GM21526 (cell line): ENCODE data around the gene RFNG.

Experiments used
- ATAC-seq: cut with Tn5 transposase; IDR thresholded peaks from one replicate; pipeline ENCODE4 v1.9.1; 2021; ENCODE audit warnings: moderate library complexity; ENCODE audit not compliant: unreplicated experiment, low FRiP score

Gene RFNG

DNA sequence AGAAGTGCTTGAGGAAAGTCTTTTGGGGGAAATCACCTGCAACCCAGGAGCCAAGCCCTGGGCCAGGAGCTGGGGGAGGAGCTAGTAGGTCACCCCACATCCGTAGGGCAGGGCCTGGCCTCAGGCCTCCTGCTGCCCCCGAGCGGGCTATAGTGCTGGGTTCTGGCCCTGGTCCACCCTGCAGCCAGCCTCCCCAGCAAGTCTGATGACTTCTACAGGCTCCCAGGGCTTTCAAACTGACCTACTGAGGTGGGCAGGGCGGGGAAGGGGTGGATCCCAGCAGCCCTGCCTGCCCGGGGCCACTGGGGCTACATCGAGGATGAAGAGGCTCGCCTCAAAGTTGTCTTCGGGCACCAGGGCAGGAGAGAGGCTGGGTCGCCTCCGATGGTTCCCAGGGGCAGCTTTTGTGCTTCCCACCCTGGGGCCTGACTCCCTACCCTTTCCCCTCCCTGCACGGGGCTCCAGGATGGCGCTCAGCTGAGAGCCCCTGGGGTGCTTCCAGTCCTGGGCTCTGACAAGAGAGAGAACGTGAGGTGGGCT lies 33.9 kb downstream of the RFNG start:
- no peak for ATAC-seq

DNA sequence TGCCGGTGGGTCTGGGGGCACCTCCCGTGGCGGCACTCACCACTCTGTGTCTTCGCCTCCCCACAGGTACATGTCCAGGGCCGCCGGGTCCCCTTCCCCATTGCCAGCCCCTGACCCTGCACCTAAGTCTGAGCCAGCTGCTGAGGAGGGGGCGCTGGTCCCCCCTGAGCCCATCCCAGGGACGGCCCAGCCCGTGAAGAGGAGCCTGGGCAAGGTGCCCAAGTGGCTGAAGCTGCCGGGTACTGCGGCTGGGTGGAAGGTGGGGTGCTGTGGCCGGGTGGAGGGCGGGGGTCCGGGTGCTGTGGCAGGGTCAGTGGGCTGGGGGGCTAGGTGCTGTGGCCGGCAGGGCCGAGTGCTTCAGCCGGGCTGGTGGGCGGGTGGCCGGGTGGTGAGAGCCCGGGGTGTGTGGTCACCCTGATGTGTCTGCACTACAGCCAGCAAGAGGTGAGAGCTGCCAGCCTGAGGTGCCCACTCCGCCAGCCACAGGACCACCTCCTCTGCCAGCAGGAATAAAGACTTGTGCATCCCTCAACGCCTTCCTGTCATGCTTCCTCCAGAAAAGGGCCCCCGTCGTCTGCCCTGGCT lies 34.6 kb downstream of the RFNG start:
- no peak for ATAC-seq

GRCh38 chr17:82016061-82016874 lies 35.3 kb downstream of the RFNG start:
- no peak for ATAC-seq

- ATAC-seq, result no peak
Measured at GRCh38 chr17:82015311-82015971, 36.2 kb downstream of the RFNG start.

DNA sequence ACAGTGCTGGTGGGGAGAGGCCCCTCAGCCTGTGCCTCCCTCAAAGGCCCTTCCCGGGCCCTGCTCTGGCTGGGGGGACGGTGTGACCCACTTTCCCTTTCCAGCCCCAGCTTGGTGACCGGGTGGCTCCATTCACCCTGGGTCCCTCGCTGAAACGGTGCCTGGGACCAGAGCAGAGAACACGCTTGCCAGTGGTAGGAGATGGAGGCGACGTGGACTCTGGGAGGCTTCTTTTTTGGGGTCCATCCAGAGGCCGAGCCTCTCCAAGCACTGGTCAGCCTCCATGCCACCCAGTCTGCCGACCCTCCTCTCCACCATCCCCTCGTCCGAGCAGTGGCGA lies 36.7 kb downstream of the RFNG start:
- no peak for ATAC-seq

- no peak for ATAC-seq
Measured at GRCh38 chr17:82014432-82014831, 37.2 kb downstream of the RFNG start.

GRCh38 chr17:82013772-82014321 lies 37.8 kb downstream of the RFNG start:
- no peak for ATAC-seq

DNA sequence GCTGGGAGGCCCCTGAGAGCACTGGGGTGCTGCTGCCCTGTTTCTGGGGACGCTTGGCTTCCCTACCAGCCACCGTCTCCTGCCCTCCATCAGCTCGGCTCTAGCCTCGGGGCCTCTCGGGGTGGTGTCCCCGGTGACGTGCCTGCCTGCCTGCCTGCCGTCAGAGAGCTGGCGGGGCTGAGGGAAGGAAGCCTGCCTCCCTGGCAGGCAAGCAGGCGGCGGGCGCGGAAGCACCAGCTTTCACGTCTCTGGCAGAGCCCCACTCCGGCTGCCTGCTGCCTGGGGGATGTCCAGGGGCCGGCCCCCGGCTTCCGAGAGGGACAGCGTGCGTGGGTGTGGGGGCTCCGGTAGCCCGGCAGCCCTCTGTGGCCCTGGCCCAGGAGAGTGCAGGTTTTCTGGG lies 38.3 kb downstream of the RFNG start:
- no peak for ATAC-seq

DNA sequence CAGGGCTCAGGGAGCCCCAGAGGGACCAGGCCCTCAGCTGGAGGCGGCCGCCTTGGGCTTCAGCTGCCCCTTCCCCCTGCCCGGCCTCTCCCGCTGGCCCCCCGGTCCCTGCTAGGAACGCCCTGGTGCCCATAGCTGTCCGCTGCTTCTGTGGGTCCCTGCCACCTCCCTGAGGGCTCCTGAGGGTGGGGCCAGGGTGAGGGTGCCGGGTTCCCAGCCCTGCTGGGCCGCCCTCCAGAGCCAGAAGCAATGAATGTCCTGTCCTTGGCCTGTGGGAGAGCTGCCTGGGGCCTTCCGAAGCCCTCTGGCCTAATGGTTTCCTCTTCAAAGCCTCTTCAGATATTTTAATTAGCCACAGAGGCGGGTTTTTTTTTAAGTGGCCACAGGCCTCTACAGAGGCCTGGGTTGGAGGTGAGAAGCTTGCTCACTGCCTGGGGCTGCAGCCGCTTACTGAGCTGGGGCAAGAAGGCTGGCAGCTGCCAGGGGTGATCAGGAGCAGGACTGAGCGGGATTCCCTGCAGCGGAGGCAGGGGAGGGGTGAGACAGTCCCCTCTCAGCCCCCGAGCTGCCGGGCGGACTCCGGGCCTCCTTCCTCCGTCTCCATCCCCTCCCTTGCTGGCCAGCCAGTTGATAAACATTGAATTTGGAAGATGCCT lies 38.8 kb downstream of the RFNG start:
- ATAC-seq, result no peak

DNA sequence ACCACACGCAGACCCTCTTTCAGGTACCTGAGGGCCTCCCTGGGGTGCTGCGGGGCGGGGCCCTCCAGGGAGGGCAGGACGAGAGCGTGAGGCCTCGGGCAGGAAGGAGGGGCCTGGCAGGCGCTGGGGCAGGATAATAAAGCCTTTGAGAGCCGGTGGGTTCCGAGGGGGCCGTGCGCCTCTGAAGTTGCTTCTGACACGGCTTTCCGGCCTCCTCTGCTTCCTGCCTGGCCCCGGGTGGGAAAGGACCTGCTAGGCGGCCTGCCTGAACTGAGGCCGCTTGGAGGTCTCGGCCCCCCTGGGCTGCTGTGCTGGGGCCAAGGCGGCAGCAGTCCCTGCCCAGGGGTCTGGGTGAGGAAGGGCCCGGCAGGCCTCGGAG lies 39.4 kb downstream of the RFNG start:
- ATAC-seq, result no peak

- no peak for ATAC-seq
Measured at GRCh38 chr17:82011617-82012187, 39.9 kb downstream of the RFNG start.

GRCh38 chr17:82010575-82011525 lies 40.8 kb downstream of the RFNG start:
- no peak for ATAC-seq

- no peak for ATAC-seq
Measured at GRCh38 chr17:82009413-82009812, 42.2 kb downstream of the RFNG start.

GRCh38 chr17:82008941-82009405 lies 42.6 kb downstream of the RFNG start:
- no peak for ATAC-seq

GRCh38 chr17:82008258-82008940 lies 43.2 kb downstream of the RFNG start:
- no peak for ATAC-seq

DNA sequence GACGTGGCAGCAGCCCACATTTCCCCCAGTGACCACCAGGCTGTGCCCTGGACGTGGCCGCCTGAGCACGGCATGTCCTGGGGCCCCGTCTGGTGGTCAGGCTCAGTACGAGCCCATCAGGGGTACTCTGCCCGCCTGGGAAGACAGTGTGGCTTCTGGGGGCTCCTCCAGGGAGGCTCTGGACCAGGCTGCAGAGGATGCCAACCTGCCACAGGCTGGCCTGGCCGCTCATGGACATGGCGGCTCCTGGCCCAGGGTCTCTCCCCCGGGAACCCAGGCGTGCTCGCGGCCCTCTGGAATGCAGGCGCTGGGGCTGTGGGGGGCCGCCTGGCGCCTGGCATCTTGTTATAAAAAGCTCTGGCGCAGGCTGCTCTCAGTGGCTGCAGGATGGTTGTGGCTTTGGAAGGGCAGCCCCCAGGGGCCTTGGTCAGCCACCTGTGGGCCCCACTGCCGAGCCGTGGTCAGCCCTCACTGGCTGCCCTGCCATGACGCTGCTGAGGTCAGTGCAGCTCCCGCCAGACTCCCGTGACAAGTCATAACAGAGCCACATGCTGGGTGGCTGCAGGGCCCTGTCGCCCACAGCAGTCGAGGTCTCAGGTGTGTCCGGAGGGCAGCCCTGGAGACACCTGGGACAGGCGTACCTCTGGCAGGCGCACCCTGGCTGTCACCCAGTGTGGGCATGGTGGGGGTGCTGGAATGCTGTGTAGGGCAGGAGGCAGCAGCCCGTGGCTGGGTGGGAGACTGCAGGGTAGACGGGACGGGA lies 43.9 kb downstream of the RFNG start:
- no peak for ATAC-seq

DNA sequence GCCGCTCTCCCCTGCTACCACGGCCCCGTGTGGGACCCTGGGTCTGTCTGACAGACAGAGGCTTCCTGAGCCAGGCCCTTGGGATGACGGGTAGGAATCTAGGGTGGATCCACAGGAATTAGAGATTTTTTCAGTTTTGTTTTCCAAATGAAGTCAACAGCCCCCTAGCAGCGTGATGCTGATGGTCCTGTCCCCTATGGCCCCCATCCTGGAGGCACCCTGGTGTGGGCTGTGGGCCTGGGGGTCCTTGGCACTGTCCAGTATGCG lies 44.5 kb downstream of the RFNG start:
- ATAC-seq, result no peak

GRCh38 chr17:82006468-82007227 lies 45.0 kb downstream of the RFNG start:
- no peak for ATAC-seq
